OCI-LY7 (cell line): ENCODE measurements around the gene GNB5. TPM values are rescaled to one million over a fixed set of nuclear protein-coding genes. Genes with fewer than 3 reads are reported as not detected.

Experiments used
- BruUV-seq: library from RNA; stranded (reverse); fragments of 400-500 nt; replicated peaks from 2 replicates; lab custom pipeline; 2021; lab: Mats Ljungman, UMichigan
- CTCF ChIA-PET: fragments of 300-600 bp; sonication (Branson Sonifier 250); formaldehyde crosslinking; loops from one replicate; lab custom pipeline; 2022; ENCODE audit warnings: antibody characterized with exemption; ENCODE audit not compliant: unreplicated experiment; lab: Charles Lee
- POLR2A ChIA-PET: fragments of 300-600 bp; sonication (Branson Sonifier 250); formaldehyde crosslinking; loops from one replicate; lab custom pipeline; 2022; ENCODE audit warnings: antibody characterized with exemption; lab: Charles Lee
- DNase-seq: peaks from one replicate; pipeline ENCODE4 v3.0.0-alpha.2; 2015; ENCODE audit warnings: low spot score
- H2AFZ ChIP-seq: fragments of 200-600 bp; sonication (generic), shearing (Covaris generic); 2 replicates; pipeline ENCODE4 v1.6.1; 2014; ENCODE audit warnings: mild to moderate bottlenecking, antibody characterized with exemption, low read length, moderate library complexity
- H3K27ac ChIP-seq: fragments of 200-600 bp; sonication (generic); 2 replicates; pipeline ENCODE4 v1.5.1; 2014; ENCODE audit warnings: mixed run types, low read depth, mild to moderate bottlenecking, moderate library complexity, low read length, inconsistent platforms; ENCODE audit not compliant: poor library complexity, severe bottlenecking
- H3K36me3 ChIP-seq: fragments of 200-600 bp; sonication (generic); 2 replicates; pipeline ENCODE4 v1.6.1; 2014; ENCODE audit warnings: mild to moderate bottlenecking, antibody characterized with exemption, low read length, moderate library complexity, mixed read lengths; ENCODE audit not compliant: insufficient read depth
- H3K4me1 ChIP-seq: fragments of 200-600 bp; sonication (generic); 2 replicates; pipeline ENCODE4 v1.5.1; 2014; ENCODE audit warnings: mild to moderate bottlenecking, low read length; ENCODE audit not compliant: insufficient read depth, poor library complexity, severe bottlenecking
- H3K4me2 ChIP-seq: fragments of 200-600 bp; sonication (generic); 2 replicates; pipeline ENCODE4 v1.6.1; 2014; ENCODE audit warnings: mild to moderate bottlenecking, low read length
- H3K4me3 ChIP-seq: fragments of 200-600 bp; sonication (generic); 2 replicates; pipeline ENCODE4 v1.5.1; 2014; ENCODE audit warnings: mild to moderate bottlenecking, low read depth, low read length; ENCODE audit not compliant: poor library complexity, severe bottlenecking
- H3K79me2 ChIP-seq: fragments of 200-600 bp; sonication (generic); 2 replicates; pipeline ENCODE4 v1.6.1; 2016; ENCODE audit warnings: low read depth, mild to moderate bottlenecking, low read length, moderate library complexity, mixed read lengths; ENCODE audit not compliant: insufficient read depth
- H3K9me2 ChIP-seq: fragments of 200-600 bp; sonication (generic); 2 replicates; pipeline ENCODE4 v1.6.1; 2016; ENCODE audit warnings: mild to moderate bottlenecking, low read length, mixed read lengths; ENCODE audit not compliant: insufficient read depth
- H3K9me3 ChIP-seq: fragments of 200-600 bp; sonication (generic); 2 replicates; pipeline ENCODE4 v1.6.1; 2014; ENCODE audit warnings: mild to moderate bottlenecking, mixed run types, low read length, mixed read lengths
- H4K20me1 ChIP-seq: fragments of 200-600 bp; sonication (generic); 2 replicates; pipeline ENCODE4 v1.6.1; 2014; ENCODE audit warnings: mild to moderate bottlenecking, antibody characterized with exemption, low read length, moderate library complexity, mixed read lengths; ENCODE audit not compliant: insufficient read depth
- CTCF ChIP-seq: fragments of 200-600 bp; sonication (generic); conservative IDR thresholded peaks from 2 replicates; pipeline ENCODE4 v1.5.1; 2014; ENCODE audit warnings: mild to moderate bottlenecking, antibody characterized with exemption, low read length, moderate library complexity, mixed read lengths
- EZH2phosphoT487 ChIP-seq: fragments of 200-600 bp; sonication (generic); IDR thresholded peaks from 2 replicates; pipeline ENCODE4 v1.6.1; 2018; ENCODE audit warnings: low read depth, borderline replicate concordance, mild to moderate bottlenecking, mixed run types, antibody characterized with exemption, low read length, moderate library complexity, mixed read lengths
- intact Hi-C: fragments of 100-400 bp; cut with micrococcal nuclease; formaldehyde crosslinking; loops from one replicate; pipeline ENCODE4 v1.10.0; 2022; ENCODE audit not compliant: unreplicated experiment
- total RNA-seq, 2 experiments: library from RNA; depleted of rRNA in 1 of 2; stranded (reverse); fragments of >200 nt in 1 of 2; shearing (Covaris generic) in 1 of 2; gene quantifications; 2 replicates each; pipeline ENCODE4 v1.2.3, GENCODE V29; 2014 to 2022

The GNB5 gene
- total RNA-seq, 2 experiments from 2014 or later, result 49.0 to 53.9 TPM

DNA sequence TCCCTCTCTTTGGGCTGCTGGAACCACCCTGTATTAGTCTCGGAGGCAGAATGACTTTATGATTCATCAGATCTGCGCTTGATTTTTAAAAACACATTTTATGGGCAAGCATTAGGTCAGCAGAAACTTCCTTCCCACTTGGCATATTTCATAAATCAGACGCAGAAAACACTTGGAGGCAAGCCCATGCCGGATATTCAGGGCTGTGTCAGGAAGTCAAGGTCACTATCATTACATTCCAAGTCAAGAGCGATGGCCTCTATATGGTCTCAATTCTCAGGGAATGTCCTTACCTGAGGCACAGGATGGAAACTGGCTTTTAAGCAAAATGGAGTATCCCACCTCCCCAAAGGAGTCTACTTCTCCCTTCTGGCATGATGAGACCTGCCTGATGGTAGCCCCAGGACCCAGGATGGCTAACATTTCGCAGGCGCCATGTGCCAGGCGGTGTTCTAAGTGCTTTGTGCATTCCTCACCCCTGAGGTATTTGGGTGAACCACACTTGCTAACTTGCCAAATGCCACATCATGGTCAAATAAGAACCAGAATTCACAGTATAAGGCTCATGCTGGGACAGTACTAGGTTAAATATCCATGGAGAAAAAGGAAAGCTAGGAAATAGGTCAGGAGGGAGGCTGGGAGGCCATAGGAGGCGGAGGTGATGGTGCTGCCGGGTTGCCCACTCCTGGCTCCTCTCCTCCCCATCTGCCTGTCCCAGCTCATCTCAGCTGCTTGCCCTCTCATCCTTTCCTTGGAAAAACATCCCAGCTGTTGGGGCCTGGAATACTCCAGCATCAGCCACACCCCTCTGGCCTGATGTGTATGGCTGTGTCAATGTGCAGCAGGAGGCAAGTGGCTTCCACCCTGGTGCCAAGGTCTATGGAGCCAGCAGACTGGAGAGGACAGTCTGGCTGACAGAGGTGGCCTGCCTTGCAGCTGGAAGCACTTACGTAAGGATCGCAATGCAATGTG lies 97.4 kb downstream of the GNB5 start:
- Histone ChIP-seq H3K79me2 (no peaks in the 10 kb centered on the region), H3K9me3 (0 out of 2 replicates have a peak, but pooled peaks cover 6% of the 10 kb centered on the region), H3K4me3 (no peak overlapping the region), H3K36me3 (no peaks in the 10 kb centered on the region), H2AFZ (no peak overlapping the region), H3K4me2 (no peak overlapping the region), H4K20me1 (no peaks in the 10 kb centered on the region), H3K4me1 (no peaks in the 10 kb centered on the region), H3K9me2 (no peaks in the 10 kb centered on the region), H3K27ac (no peak overlapping the region)
- intact Hi-C loops, result no loop called here
- POLR2A ChIA-PET, result no interaction called here
- CTCF ChIA-PET, result no interaction called here
- no TSS peak for BruUV-seq
- DNase-seq, result no peak
- TF ChIP-seq CTCF, result no peak
- no peak for TF ChIP-seq EZH2phosphoT487

DNA sequence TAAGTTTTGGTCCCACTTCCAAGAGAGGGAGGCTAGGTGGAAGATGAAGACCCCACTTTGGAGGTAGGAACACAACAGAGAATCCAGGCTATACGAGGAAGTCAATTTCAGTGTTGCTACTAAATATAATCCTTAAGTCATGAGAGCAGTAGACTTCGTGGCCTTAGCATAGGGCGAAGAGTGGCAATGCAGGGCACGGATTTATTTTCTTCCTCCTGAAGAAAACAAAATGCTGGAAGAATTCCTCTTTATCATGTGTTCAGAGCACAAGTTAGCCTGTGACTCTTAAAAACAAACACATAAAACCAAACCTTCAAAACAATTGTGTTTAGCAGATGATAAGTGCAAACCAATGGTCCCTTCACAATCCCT lies 98.0 kb downstream of the GNB5 start:
- TF ChIP-seq EZH2phosphoT487 (no peak), CTCF (no peak)
- no peak for DNase-seq
- POLR2A ChIA-PET, result no interaction called here
- H3K27ac ChIP-seq, result no peak overlapping the region
- no peak overlapping the region for H3K4me2 ChIP-seq
- intact Hi-C loops, result no loop called here
- CTCF ChIA-PET, result no interaction called here
- no peaks in the 10 kb centered on the region for H3K9me2 ChIP-seq
- no peaks in the 10 kb centered on the region for H3K79me2 ChIP-seq
- no peaks in the 10 kb centered on the region for H3K36me3 ChIP-seq
- BruUV-seq, result no TSS peak
- no peaks in the 10 kb centered on the region for H4K20me1 ChIP-seq
- no peaks in the 10 kb centered on the region for H3K4me1 ChIP-seq
- 0 out of 2 replicates have a peak, but pooled peaks cover 6% of the 10 kb centered on the region for H3K9me3 ChIP-seq
- no peak overlapping the region for H3K4me3 ChIP-seq
- H2AFZ ChIP-seq, result no peak overlapping the region

- POLR2A ChIA-PET, result no interaction called here
Measured at GRCh38 chr15:52090193-52090592, 101.0 kb downstream of the GNB5 start.

More at GRCh38 chr15:52090193-52090592, 101.0 kb downstream of the GNB5 start:
- H3K4me2 ChIP-seq, result no peak overlapping the region
- intact Hi-C loops, result no loop called here
- peaks cover 16% of the 10 kb centered on the region; the same call in 1 of the 2 replicates for H3K9me3 ChIP-seq
- DNase-seq, result no peak
- BruUV-seq, result no TSS peak
- H3K79me2 ChIP-seq, result no peaks in the 10 kb centered on the region
- no peak overlapping the region for H3K4me3 ChIP-seq
- CTCF ChIA-PET, result no interaction called here
- H3K9me2 ChIP-seq, result no peaks in the 10 kb centered on the region
- no peak for TF ChIP-seq EZH2phosphoT487
- no peak for TF ChIP-seq CTCF
- H3K4me1 ChIP-seq, result no peaks in the 10 kb centered on the region
- H2AFZ ChIP-seq, result no peak overlapping the region
- no peaks in the 10 kb centered on the region for H3K36me3 ChIP-seq
- H4K20me1 ChIP-seq, result no peaks in the 10 kb centered on the region
- no peak overlapping the region for H3K27ac ChIP-seq
